ENCODE data around the gene HTT. TPM values are rescaled to one million over a fixed set of nuclear protein-coding genes. Genes with fewer than 3 reads are reported as not detected.

Gene HTT
- total and polyA plus RNA-seq, 2 of the 13 experiments (the other 11 are each of a cell fraction or from before 2014, with no cell fraction given): 17.5 to 19.5 TPM

- TF ChIP-seq GLMP (CRISPR knock-in tag; IDR thresholded peaks at IDR 0.05; ENCODE audit: borderline replicate concordance) (no peak), KDM6A (CRISPR knock-in tag; IDR thresholded peaks at IDR 0.05; ENCODE audit: low read depth) (no peak), ZNF468 (CRISPR knock-in tag; IDR thresholded peaks at IDR 0.05) (no peak), NFAT5 (CRISPR knock-in tag; IDR thresholded peaks at IDR 0.05) (0 out of 2 replicates have a peak, but pooled peaks have one; percentile 8), ZNF773 (CRISPR knock-in tag; IDR thresholded peaks at IDR 0.05; ENCODE audit: borderline replicate concordance) (no peak; the same call in 1 of the 2 replicates), ZNF619 (CRISPR knock-in tag; IDR thresholded peaks at IDR 0.05) (0 out of 2 replicates have a peak, but pooled peaks have one; percentile 46), FOXP1 (IDR thresholded peaks at IDR 0.05) (no peak), FOXP1 (CRISPR knock-in tag; IDR thresholded peaks at IDR 0.05) (no peak), TEF (CRISPR knock-in tag; IDR thresholded peaks at IDR 0.05) (0 out of 2 replicates have a peak, but pooled peaks have one; percentile 20), CEBPB (IDR thresholded peaks at IDR 0.05; ENCODE audit: borderline replicate concordance, low read depth, low read length) (no peak), NFYB (CRISPR knock-in tag; IDR thresholded peaks at IDR 0.05) (0 out of 2 replicates have a peak, but pooled peaks have one; percentile 20), SAFB2 (CRISPR knock-in tag; IDR thresholded peaks at IDR 0.05; ENCODE audit: borderline replicate concordance, low read depth) (peak; percentile 93; the same call in 1 of the 2 replicates), ZNF768 (CRISPR knock-in tag; IDR thresholded peaks at IDR 0.05) (no peak), ZNF816 (CRISPR knock-in tag; IDR thresholded peaks at IDR 0.05; ENCODE audit: borderline replicate concordance) (0 out of 2 replicates have a peak, but pooled peaks have one; percentile 39), MYNN (CRISPR knock-in tag; IDR thresholded peaks at IDR 0.05; ENCODE audit: low read depth) (no peak), MLXIP (CRISPR knock-in tag; IDR thresholded peaks at IDR 0.05; ENCODE audit: borderline replicate concordance) (no peak), PBX2 (CRISPR knock-in tag; IDR thresholded peaks at IDR 0.05) (no peak)
These were observed 218.3 kb downstream of the HTT start, which contains the start of gene RGS12 (continued) for GRCh38 chr4:3292571-3293400.

All from HepG2 (cell line).